ENCODE measurements around the gene APLN.

GRCh38 chrX:129698150-129698549 is 43.4 kb upstream of the APLN start:
- TF ChIP-seq CTCF (IDR thresholded peaks at IDR 0.05), result no peak
- TF ChIP-seq POLR2A (IDR thresholded peaks at IDR 0.05), result no peak
